ENCODE data around the gene CLIC4.

- no peak for TF ChIP-seq POLR2AphosphoS5 (IDR thresholded peaks at IDR 0.05)
- TF ChIP-seq CTCF (IDR thresholded peaks at IDR 0.05): no peak
Observed at GRCh38 chr1:24762133-24762676, 17.0 kb downstream of the CLIC4 start.

Measured in breast epithelium (tissue), 3 donors.